HEK293 (cell line): ENCODE results near the gene LCN12.

ENCODE experiments used
- EGR2 ChIP-seq: fragments of 450-650 bp; formaldehyde crosslinking; IDR thresholded peaks from 2 replicates; pipeline ENCODE4 v1.5.1; 2016; ENCODE audit warnings: low read depth, missing biosample characterization, missing genetic modification characterization
- GFI1B ChIP-seq: fragments of 450-650 bp; formaldehyde crosslinking; IDR thresholded peaks from 2 replicates; pipeline ENCODE4 v1.5.1; 2016; ENCODE audit warnings: missing biosample characterization, missing genetic modification characterization
- KLF1 ChIP-seq: fragments of 450-650 bp; formaldehyde crosslinking; IDR thresholded peaks from 2 replicates; pipeline ENCODE4 v1.5.1; 2016; ENCODE audit warnings: missing biosample characterization, missing genetic modification characterization
- KLF8 ChIP-seq: fragments of 450-650 bp; formaldehyde crosslinking; IDR thresholded peaks from 2 replicates; pipeline ENCODE4 v1.5.1; 2016; ENCODE audit warnings: missing biosample characterization, missing genetic modification characterization
- ZBTB1 ChIP-seq: fragments of 450-650 bp; formaldehyde crosslinking; IDR thresholded peaks from 2 replicates; pipeline ENCODE4 v1.5.1; 2016; ENCODE audit warnings: missing biosample characterization, missing genetic modification characterization
- ZFP37 ChIP-seq: fragments of 450-650 bp; formaldehyde crosslinking; IDR thresholded peaks from 2 replicates; pipeline ENCODE4 v1.5.1; 2016; ENCODE audit warnings: missing biosample characterization, missing genetic modification characterization
- ZNF114 ChIP-seq: fragments of 450-650 bp; formaldehyde crosslinking; IDR thresholded peaks from 2 replicates; pipeline ENCODE4 v1.5.0; 2017; ENCODE audit warnings: missing biosample characterization, missing genetic modification characterization
- ZNF146 ChIP-seq: fragments of 450-650 bp; formaldehyde crosslinking; IDR thresholded peaks from 2 replicates; pipeline ENCODE4 v1.5.1; 2016; ENCODE audit warnings: missing biosample characterization, missing genetic modification characterization
- ZNF335 ChIP-seq: fragments of 450-650 bp; formaldehyde crosslinking; conservative IDR thresholded peaks from 2 replicates; pipeline ENCODE4 v1.5.1; 2016; ENCODE audit warnings: missing biosample characterization, missing genetic modification characterization
- ZNF510 ChIP-seq: fragments of 450-650 bp; formaldehyde crosslinking; IDR thresholded peaks from 2 replicates; pipeline ENCODE4 v1.5.1; 2018; ENCODE audit warnings: mild to moderate bottlenecking, missing genetic modification characterization, missing biosample characterization; ENCODE audit not compliant: insufficient replicate concordance
- ZNF561 ChIP-seq: fragments of 450-650 bp; IDR thresholded peaks from 2 replicates; pipeline ENCODE4 v1.5.1; 2018; ENCODE audit warnings: missing biosample characterization, missing genetic modification characterization, borderline replicate concordance
- ZNF654 ChIP-seq: fragments of 450-650 bp; formaldehyde crosslinking; IDR thresholded peaks from 2 replicates; pipeline ENCODE4 v1.5.1; 2016; ENCODE audit warnings: low read depth, missing biosample characterization, missing genetic modification characterization
- ZNF777 ChIP-seq: fragments of 450-650 bp; formaldehyde crosslinking; IDR thresholded peaks from 2 replicates; pipeline ENCODE4 v1.5.1; 2017; ENCODE audit warnings: missing biosample characterization, missing genetic modification characterization, borderline replicate concordance
- ZNF785 ChIP-seq: fragments of 450-650 bp; formaldehyde crosslinking; IDR thresholded peaks from 2 replicates; pipeline ENCODE4 v1.5.1; 2016; ENCODE audit warnings: missing biosample characterization, missing genetic modification characterization
- ZNF830 ChIP-seq: fragments of 450-650 bp; IDR thresholded peaks from 2 replicates; pipeline ENCODE4 v1.5.0; 2018; ENCODE audit warnings: missing biosample characterization, missing genetic modification characterization, low read depth, mild to moderate bottlenecking, moderate library complexity
- ZSCAN30 ChIP-seq: fragments of 450-650 bp; IDR thresholded peaks from 2 replicates; pipeline ENCODE4 v1.5.1; 2018; ENCODE audit warnings: missing biosample characterization, mild to moderate bottlenecking, missing genetic modification characterization, moderate library complexity
- ZXDB ChIP-seq: fragments of 450-650 bp; formaldehyde crosslinking; IDR thresholded peaks from 2 replicates; pipeline ENCODE4 v1.5.1; 2016; ENCODE audit warnings: missing biosample characterization, missing genetic modification characterization
- TF ChIP-seq, protein P1 (sequence below): fragments of 450-650 bp; formaldehyde crosslinking; IDR thresholded peaks from 2 replicates; pipeline ENCODE4 v1.5.1; 2017; ENCODE audit warnings: missing biosample characterization, missing genetic modification characterization
- TF ChIP-seq, protein P2 (sequence below): fragments of 450-650 bp; formaldehyde crosslinking; IDR thresholded peaks from 2 replicates; pipeline ENCODE4 v1.5.1; 2016; ENCODE audit warnings: missing biosample characterization, missing genetic modification characterization, borderline replicate concordance
- TF ChIP-seq, protein P3 (sequence below): fragments of 450-650 bp; IDR thresholded peaks from 2 replicates; pipeline ENCODE4 v1.5.1; 2018; ENCODE audit warnings: missing biosample characterization, mild to moderate bottlenecking, missing genetic modification characterization

LCN12 gene

DNA sequence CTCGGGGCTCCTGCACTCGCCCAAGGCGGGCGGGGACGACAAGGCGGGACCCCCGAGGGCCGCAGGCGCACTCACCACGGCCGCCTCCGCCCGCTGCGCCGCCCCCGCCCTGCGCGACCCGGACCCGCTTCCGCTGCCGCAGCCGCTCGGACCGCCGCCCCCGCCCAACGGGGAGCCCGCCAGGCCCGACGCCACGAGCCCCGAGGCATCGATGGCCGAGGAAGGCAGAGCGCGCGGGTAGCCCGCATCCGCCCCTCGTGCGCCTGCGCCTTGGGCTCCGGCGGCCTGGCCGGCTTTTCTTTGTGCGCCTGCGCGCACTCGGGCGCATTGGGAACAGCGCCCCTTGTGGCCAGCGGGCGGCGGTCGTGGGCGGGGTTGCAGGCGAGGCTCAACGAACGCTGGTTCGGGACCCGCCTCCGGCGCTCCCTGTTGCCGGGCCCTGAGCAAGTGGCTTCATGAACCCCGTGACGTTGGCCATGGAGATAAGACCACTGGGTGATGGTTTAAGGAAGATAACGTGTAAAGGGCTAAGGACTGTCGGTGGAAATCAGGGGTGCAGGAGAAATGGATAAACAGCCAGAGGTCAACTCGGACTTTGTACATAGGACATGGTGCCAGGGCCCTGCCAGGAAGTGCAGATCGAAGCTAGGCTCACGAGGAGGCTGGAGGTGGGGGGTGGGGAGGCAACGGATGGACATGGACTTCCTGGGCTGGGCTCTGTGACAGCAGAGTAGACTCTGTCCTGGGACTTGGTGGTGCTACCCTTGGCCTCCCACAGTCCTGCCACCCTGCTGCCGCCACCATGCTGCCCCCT lies 7.3 kb upstream of the LCN12 start, which contains the start of the genes C8G and FBXW5 (continued):
- TF ChIP-seq ZNF146 (tag by site-specific recombination) = no peak
- TF ChIP-seq, protein P1, sequence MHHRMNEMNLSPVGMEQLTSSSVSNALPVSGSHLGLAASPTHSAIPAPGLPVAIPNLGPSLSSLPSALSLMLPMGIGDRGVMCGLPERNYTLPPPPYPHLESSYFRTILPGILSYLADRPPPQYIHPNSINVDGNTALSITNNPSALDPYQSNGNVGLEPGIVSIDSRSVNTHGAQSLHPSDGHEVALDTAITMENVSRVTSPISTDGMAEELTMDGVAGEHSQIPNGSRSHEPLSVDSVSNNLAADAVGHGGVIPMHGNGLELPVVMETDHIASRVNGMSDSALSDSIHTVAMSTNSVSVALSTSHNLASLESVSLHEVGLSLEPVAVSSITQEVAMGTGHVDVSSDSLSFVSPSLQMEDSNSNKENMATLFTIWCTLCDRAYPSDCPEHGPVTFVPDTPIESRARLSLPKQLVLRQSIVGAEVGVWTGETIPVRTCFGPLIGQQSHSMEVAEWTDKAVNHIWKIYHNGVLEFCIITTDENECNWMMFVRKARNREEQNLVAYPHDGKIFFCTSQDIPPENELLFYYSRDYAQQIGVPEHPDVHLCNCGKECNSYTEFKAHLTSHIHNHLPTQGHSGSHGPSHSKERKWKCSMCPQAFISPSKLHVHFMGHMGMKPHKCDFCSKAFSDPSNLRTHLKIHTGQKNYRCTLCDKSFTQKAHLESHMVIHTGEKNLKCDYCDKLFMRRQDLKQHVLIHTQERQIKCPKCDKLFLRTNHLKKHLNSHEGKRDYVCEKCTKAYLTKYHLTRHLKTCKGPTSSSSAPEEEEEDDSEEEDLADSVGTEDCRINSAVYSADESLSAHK (tag by site-specific recombination) = no peak
- TF ChIP-seq ZNF777 (tag by site-specific recombination) = no peak
- TF ChIP-seq ZBTB1 (tag by site-specific recombination) = peak; percentile 70
- TF ChIP-seq, protein P2, sequence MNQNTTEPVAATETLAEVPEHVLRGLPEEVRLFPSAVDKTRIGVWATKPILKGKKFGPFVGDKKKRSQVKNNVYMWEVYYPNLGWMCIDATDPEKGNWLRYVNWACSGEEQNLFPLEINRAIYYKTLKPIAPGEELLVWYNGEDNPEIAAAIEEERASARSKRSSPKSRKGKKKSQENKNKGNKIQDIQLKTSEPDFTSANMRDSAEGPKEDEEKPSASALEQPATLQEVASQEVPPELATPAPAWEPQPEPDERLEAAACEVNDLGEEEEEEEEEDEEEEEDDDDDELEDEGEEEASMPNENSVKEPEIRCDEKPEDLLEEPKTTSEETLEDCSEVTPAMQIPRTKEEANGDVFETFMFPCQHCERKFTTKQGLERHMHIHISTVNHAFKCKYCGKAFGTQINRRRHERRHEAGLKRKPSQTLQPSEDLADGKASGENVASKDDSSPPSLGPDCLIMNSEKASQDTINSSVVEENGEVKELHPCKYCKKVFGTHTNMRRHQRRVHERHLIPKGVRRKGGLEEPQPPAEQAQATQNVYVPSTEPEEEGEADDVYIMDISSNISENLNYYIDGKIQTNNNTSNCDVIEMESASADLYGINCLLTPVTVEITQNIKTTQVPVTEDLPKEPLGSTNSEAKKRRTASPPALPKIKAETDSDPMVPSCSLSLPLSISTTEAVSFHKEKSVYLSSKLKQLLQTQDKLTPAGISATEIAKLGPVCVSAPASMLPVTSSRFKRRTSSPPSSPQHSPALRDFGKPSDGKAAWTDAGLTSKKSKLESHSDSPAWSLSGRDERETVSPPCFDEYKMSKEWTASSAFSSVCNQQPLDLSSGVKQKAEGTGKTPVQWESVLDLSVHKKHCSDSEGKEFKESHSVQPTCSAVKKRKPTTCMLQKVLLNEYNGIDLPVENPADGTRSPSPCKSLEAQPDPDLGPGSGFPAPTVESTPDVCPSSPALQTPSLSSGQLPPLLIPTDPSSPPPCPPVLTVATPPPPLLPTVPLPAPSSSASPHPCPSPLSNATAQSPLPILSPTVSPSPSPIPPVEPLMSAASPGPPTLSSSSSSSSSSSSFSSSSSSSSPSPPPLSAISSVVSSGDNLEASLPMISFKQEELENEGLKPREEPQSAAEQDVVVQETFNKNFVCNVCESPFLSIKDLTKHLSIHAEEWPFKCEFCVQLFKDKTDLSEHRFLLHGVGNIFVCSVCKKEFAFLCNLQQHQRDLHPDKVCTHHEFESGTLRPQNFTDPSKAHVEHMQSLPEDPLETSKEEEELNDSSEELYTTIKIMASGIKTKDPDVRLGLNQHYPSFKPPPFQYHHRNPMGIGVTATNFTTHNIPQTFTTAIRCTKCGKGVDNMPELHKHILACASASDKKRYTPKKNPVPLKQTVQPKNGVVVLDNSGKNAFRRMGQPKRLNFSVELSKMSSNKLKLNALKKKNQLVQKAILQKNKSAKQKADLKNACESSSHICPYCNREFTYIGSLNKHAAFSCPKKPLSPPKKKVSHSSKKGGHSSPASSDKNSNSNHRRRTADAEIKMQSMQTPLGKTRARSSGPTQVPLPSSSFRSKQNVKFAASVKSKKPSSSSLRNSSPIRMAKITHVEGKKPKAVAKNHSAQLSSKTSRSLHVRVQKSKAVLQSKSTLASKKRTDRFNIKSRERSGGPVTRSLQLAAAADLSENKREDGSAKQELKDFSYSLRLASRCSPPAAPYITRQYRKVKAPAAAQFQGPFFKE (tag by site-specific recombination) = peak; percentile 58; the same call in 1 of the 2 replicates
- TF ChIP-seq ZNF335 (tag by site-specific recombination) = no peak
- no peak; the same call in 1 of the 2 replicates for TF ChIP-seq ZSCAN30
- TF ChIP-seq ZNF654 (tag by site-specific recombination) = no peak
- TF ChIP-seq ZNF785 (tag by site-specific recombination) = no peak
- no peak for TF ChIP-seq GFI1B (tag by site-specific recombination)
- peak; percentile 98 for TF ChIP-seq KLF1 (tag by site-specific recombination)
- peak; percentile 82 for TF ChIP-seq EGR2 (tag by site-specific recombination)
- TF ChIP-seq, protein P3, sequence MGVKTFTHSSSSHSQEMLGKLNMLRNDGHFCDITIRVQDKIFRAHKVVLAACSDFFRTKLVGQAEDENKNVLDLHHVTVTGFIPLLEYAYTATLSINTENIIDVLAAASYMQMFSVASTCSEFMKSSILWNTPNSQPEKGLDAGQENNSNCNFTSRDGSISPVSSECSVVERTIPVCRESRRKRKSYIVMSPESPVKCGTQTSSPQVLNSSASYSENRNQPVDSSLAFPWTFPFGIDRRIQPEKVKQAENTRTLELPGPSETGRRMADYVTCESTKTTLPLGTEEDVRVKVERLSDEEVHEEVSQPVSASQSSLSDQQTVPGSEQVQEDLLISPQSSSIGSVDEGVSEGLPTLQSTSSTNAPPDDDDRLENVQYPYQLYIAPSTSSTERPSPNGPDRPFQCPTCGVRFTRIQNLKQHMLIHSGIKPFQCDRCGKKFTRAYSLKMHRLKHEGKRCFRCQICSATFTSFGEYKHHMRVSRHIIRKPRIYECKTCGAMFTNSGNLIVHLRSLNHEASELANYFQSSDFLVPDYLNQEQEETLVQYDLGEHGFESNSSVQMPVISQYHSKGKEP (tag by site-specific recombination) = peak; percentile 69
- no peak for TF ChIP-seq ZNF510 (tag by site-specific recombination)
- TF ChIP-seq KLF8 = peak; percentile 90
- no peak for TF ChIP-seq ZNF114 (tag by site-specific recombination)
- no peak for TF ChIP-seq ZFP37 (tag by site-specific recombination)
- TF ChIP-seq ZXDB (tag by site-specific recombination) = peak; percentile 42
- TF ChIP-seq ZNF561 = 0 out of 2 replicates have a peak, but pooled peaks have one; percentile 68
- no peak for TF ChIP-seq ZNF830 (tag by site-specific recombination)
